Right ventricle myocardium inferior (tissue), 1 donor: Measurements from ENCODE around the gene ACSM6. TPM values are rescaled to one million over a fixed set of nuclear protein-coding genes. Genes with fewer than 3 reads are reported as not detected.

Source experiments
- total RNA-seq: library from RNA; stranded (reverse); fragmentation: NEBNext Ultra II Directional; extraction: Animal tissue kit (Norgen Biotek cat#: 25700); gene quantifications from one replicate; pipeline ENCODE4 v1.2.1, GENCODE V29; 2021
- donor health status: DM: no; HTN: yes; CAD: no; lungs with severe emphysema.

The ACSM6 gene
- total RNA-seq, 1 donor from 2014 or later: not detected

Other genes with a start within 250 kb of the ACSM6 start
- gene CYP2C8, start 124.7 kb upstream of the ACSM6 start, total RNA-seq: not detected
- 273 TPM for gene PDLIM1, start 96.8 kb downstream of the ACSM6 start, total RNA-seq